A549 (cell line): ENCODE measurements around the gene AUH. TPM values are rescaled to one million over a fixed set of nuclear protein-coding genes. Genes with fewer than 3 reads are reported as not detected.

Experiments used
- ATAC-seq, 2 experiments: fragments of 200-7000 bp in 1 of 2; fragments of >200 bp in 1 of 2; cut with Nextera tagmentation in 1 of 2; cut with Tn5 transposase in 1 of 2; 3 replicates each; pipeline versions ENCODE4 v1.8.0 to v1.9.1; 2018 to 2020; ENCODE audit warnings: mild to moderate bottlenecking in 1 of 2, moderate library complexity in 1 of 2
- CTCF ChIA-PET: fragments of 300-600 bp; sonication (Branson Sonifier 250); formaldehyde crosslinking; extraction: SDS; loops from one replicate; lab custom pipeline; 2021; ENCODE audit warnings: antibody characterized with exemption, inconsistent platforms; lab: Yijun Ruan, JAX
- POLR2A ChIA-PET: fragments of 350-600 bp; formaldehyde crosslinking; extraction: SDS; loops from one replicate; lab custom pipeline; 2021; ENCODE audit warnings: antibody characterized with exemption, inconsistent platforms; lab: Yijun Ruan, JAX
- DNase-seq, 2 experiments: peaks; one replicate each; pipeline versions ENCODE4 v3.0.0 to v3.0.0-alpha.2; 2011 to 2016; ENCODE audit warnings: low read depth in 1 of 2, low spot score in 1 of 2
- FAIRE-seq: peaks from 2 replicates; lab custom pipeline; 2011; peaks lifted over from hg19 to GRCh38; lab: Jason Lieb, UNC
- H3K27ac ChIP-seq, 2 experiments: fragments of >200 bp; sonication (Bioruptor Twin); formaldehyde crosslinking; 3 replicates each; pipeline ENCODE4 v1.5.1; 2016 to 2017
- H3K4me1 ChIP-seq: fragments of >200 bp; sonication (Bioruptor Twin); formaldehyde crosslinking; 3 replicates; pipeline ENCODE4 v1.6.1; 2016
- H3K4me2 ChIP-seq: fragments of >200 bp; sonication (Bioruptor Twin); formaldehyde crosslinking; 3 replicates; pipeline ENCODE4 v1.6.1; 2016
- H3K4me3 ChIP-seq: fragments of >200 bp; sonication (Bioruptor Twin); formaldehyde crosslinking; 3 replicates; pipeline ENCODE4 v1.5.1; 2016
- H3K9me3 ChIP-seq: fragments of >200 bp; sonication (Bioruptor Twin); formaldehyde crosslinking; 3 replicates; pipeline ENCODE4 v1.6.1; 2016
- CEBPB ChIP-seq, 2 experiments: fragments of >200 bp in 1 of 2; sonication (Bioruptor Twin) in 1 of 2; formaldehyde crosslinking in 1 of 2; IDR thresholded peaks; 2 replicates each; pipeline ENCODE4 v1.6.1; 2012 to 2016
- CHD4 ChIP-seq: fragments of 200-600 bp; sonication (generic); IDR thresholded peaks from 2 replicates; pipeline ENCODE4 v1.6.1; 2016; ENCODE audit warnings: antibody characterized with exemption, mild to moderate bottlenecking, borderline replicate concordance
- EHF ChIP-seq: fragments of 250-450 bp; sonication (Bioruptor Pico); IDR thresholded peaks from 2 replicates; pipeline ENCODE4 v1.5.0; 2020; ENCODE audit warnings: mild to moderate bottlenecking
- EHMT2 ChIP-seq: fragments of 200-600 bp; sonication (generic); IDR thresholded peaks from 2 replicates; pipeline ENCODE4 v1.6.1; 2016; ENCODE audit warnings: antibody characterized with exemption, low read depth, mild to moderate bottlenecking, moderate library complexity
- ELK1 ChIP-seq: fragments of 150-350 bp; IDR thresholded peaks from 2 replicates; pipeline ENCODE4 v1.6.1; 2014; ENCODE audit warnings: low read depth, mild to moderate bottlenecking, low read length
- EP300 ChIP-seq, 2 experiments: fragments of >200 bp; sonication (Bioruptor Twin); formaldehyde crosslinking; IDR thresholded peaks; 2 replicates in 1 of 2; 3 replicates in 1 of 2; pipeline ENCODE4 v1.6.1; 2016 to 2017
- ESRRA ChIP-seq: fragments of 150-350 bp; IDR thresholded peaks from 2 replicates; pipeline ENCODE4 v1.6.1; 2014; ENCODE audit warnings: mild to moderate bottlenecking, low read length, borderline replicate concordance
- FOSB ChIP-seq: fragments of 250-450 bp; sonication (Bioruptor Pico); IDR thresholded peaks from 2 replicates; pipeline ENCODE4 v1.5.0; 2020; ENCODE audit warnings: mild to moderate bottlenecking, moderate library complexity
- FOXS1 ChIP-seq: fragments of 250-450 bp; sonication (Bioruptor Pico); IDR thresholded peaks from 2 replicates; pipeline ENCODE4 v1.5.0; 2020; ENCODE audit warnings: mild to moderate bottlenecking, moderate library complexity
- HEYL ChIP-seq: fragments of 250-450 bp; sonication (Bioruptor Pico); IDR thresholded peaks from 2 replicates; pipeline ENCODE4 v1.8.0; 2021; ENCODE audit warnings: mild to moderate bottlenecking, moderate library complexity
- HMGXB4 ChIP-seq: fragments of 250-450 bp; sonication (Bioruptor Pico); IDR thresholded peaks from 2 replicates; pipeline ENCODE4 v1.5.0; 2021; ENCODE audit warnings: mild to moderate bottlenecking, moderate library complexity, borderline replicate concordance
- HOXA7 ChIP-seq: fragments of 250-450 bp; sonication (Bioruptor Pico); IDR thresholded peaks from 2 replicates; pipeline ENCODE4 v1.5.0; 2020; ENCODE audit warnings: mild to moderate bottlenecking, moderate library complexity
- HOXB13 ChIP-seq: fragments of 250-450 bp; sonication (Bioruptor Pico); IDR thresholded peaks from 2 replicates; pipeline ENCODE4 v1.5.0; 2020; ENCODE audit warnings: low read depth, mild to moderate bottlenecking, moderate library complexity
- HOXB5 ChIP-seq: fragments of 250-450 bp; sonication (Bioruptor Pico); IDR thresholded peaks from 2 replicates; pipeline ENCODE4 v1.5.0; 2020; ENCODE audit warnings: mild to moderate bottlenecking, moderate library complexity
- JUNB ChIP-seq: fragments of >200 bp; sonication (Bioruptor Twin); formaldehyde crosslinking; IDR thresholded peaks from 2 replicates; pipeline ENCODE4 v1.6.1; 2016
- KDM5A ChIP-seq: fragments of 200-600 bp; sonication (generic); IDR thresholded peaks from 2 replicates; pipeline ENCODE4 v1.6.1; 2016; ENCODE audit warnings: antibody characterized with exemption, mild to moderate bottlenecking
- MAZ ChIP-seq: fragments of 150-350 bp; IDR thresholded peaks from 2 replicates; pipeline ENCODE4 v1.6.1; 2014; ENCODE audit warnings: antibody characterized with exemption, low read depth, low read length, borderline replicate concordance
- NPAS2 ChIP-seq: fragments of 250-450 bp; sonication (Bioruptor Pico); IDR thresholded peaks from 2 replicates; pipeline ENCODE4 v1.8.0; 2022; ENCODE audit warnings: mild to moderate bottlenecking, moderate library complexity, borderline replicate concordance
- NR3C1 ChIP-seq: fragments of >200 bp; sonication (Bioruptor Twin); formaldehyde crosslinking; IDR thresholded peaks from 3 replicates; pipeline ENCODE4 v1.6.1; 2017
- POLR2A ChIP-seq: IDR thresholded peaks from 2 replicates; pipeline ENCODE4 v1.6.1; 2012; ENCODE audit warnings: mild to moderate bottlenecking, low read length
- RCOR1 ChIP-seq: fragments of 150-350 bp; IDR thresholded peaks from 2 replicates; pipeline ENCODE4 v1.6.1; 2014; ENCODE audit warnings: antibody characterized with exemption, low read length, low read depth
- SMC3 ChIP-seq: fragments of >200 bp; sonication (Bioruptor Twin); formaldehyde crosslinking; IDR thresholded peaks from 3 replicates; pipeline ENCODE4 v1.6.1; 2018; ENCODE audit warnings: inconsistent platforms
- SREBF2 ChIP-seq: fragments of 450-650 bp; IDR thresholded peaks from 2 replicates; pipeline ENCODE4 v1.6.1; 2014; ENCODE audit warnings: mild to moderate bottlenecking, moderate library complexity
- TFCP2L1 ChIP-seq: fragments of 250-450 bp; sonication (Bioruptor Pico); IDR thresholded peaks from 2 replicates; pipeline ENCODE4 v1.5.0; 2021; ENCODE audit warnings: mild to moderate bottlenecking
- ZNF302 ChIP-seq: fragments of 250-450 bp; sonication (Bioruptor Pico); IDR thresholded peaks from 2 replicates; pipeline ENCODE4 v1.9.0; 2021; ENCODE audit warnings: inconsistent platforms, mild to moderate bottlenecking, moderate library complexity
- ZSCAN20 ChIP-seq: fragments of 250-450 bp; sonication (Bioruptor Pico); IDR thresholded peaks from 2 replicates; pipeline ENCODE4 v1.8.0; 2022; ENCODE audit warnings: mild to moderate bottlenecking, moderate library complexity
- WGBS: methylation state at CpG from one replicate; pipeline ENCODE4 v1.1.6; 2017; ENCODE audit errors: missing lambda C conversion rate; 5-methylcytosine and 5-hydroxymethylcytosine counted together
- polyA plus RNA-seq, 4 experiments: library from polyadenylated mRNA; depleted of rRNA in 3 of 4; stranded (reverse); fragments of >200 nt; fragmentation: RNase III in 1 of 4; extraction: RNeasy Plus Mini Kit Qiagen cat#74134 plus additional on column Dnase treatment in 1 of 4; gene quantifications; 2 replicates in 3 of 4; 3 replicates in 1 of 4; pipeline ENCODE4 v1.2.3, GENCODE V29; 2011 to 2017
- TF ChIP-seq, protein P1 (sequence below): IDR thresholded peaks from 2 replicates; pipeline ENCODE4 v1.6.1; 2012; ENCODE audit warnings: low read depth, borderline replicate concordance
- TF ChIP-seq, protein P2 (sequence below): IDR thresholded peaks from 2 replicates; pipeline ENCODE4 v1.6.1; 2012
- TF ChIP-seq, protein P3 (sequence below): fragments of 450-650 bp; IDR thresholded peaks from 2 replicates; pipeline ENCODE4 v1.6.1; 2014; ENCODE audit warnings: antibody characterized with exemption

The AUH gene
- polyA plus RNA-seq, 2 of the 4 experiments (the other 2 are of a cell fraction), result 11.1 to 15.9 TPM

GRCh38 chr9:91269907-91270491 is 91.7 kb downstream of the AUH start:
- Histone ChIP-seq H3K4me3 (no peak overlapping the region), H3K4me2 (no peak overlapping the region), H3K9me3 (no peaks in the 10 kb centered on the region), H3K27ac (no peak overlapping the region), H3K4me1 (peaks cover 8% of the 10 kb centered on the region; the same call in 2 of the 3 replicates)
- DNase-seq, result no peak
- POLR2A ChIA-PET, result no interaction called here
- CTCF ChIA-PET, result no interaction called here
- WGBS, result 72% methylated on average over 2 of the region's 2 CpGs
- TF ChIP-seq EHMT2 (no peak), ZNF302 (no peak), HOXB13 (CRISPR knock-in tag) (no peak), HOXB5 (CRISPR knock-in tag) (no peak), ZSCAN20 (CRISPR knock-in tag) (no peak), SREBF2 (no peak), POLR2A (no peak), FOSB (no peak), EP300 (IDR thresholded peaks at IDR 0.05) (no peak), SMC3 (no peak), NPAS2 (CRISPR knock-in tag) (no peak), CEBPB (IDR thresholded peaks at IDR 0.05) (no peak), CHD4 (no peak), ELK1 (no peak), FOXS1 (CRISPR knock-in tag) (no peak), RCOR1 (no peak), KDM5A (no peak)
- TF ChIP-seq, protein P1, sequence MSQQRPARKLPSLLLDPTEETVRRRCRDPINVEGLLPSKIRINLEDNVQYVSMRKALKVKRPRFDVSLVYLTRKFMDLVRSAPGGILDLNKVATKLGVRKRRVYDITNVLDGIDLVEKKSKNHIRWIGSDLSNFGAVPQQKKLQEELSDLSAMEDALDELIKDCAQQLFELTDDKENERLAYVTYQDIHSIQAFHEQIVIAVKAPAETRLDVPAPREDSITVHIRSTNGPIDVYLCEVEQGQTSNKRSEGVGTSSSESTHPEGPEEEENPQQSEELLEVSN, result no peak
- TF ChIP-seq, protein P2, sequence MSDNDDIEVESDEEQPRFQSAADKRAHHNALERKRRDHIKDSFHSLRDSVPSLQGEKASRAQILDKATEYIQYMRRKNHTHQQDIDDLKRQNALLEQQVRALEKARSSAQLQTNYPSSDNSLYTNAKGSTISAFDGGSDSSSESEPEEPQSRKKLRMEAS, result no peak
- TF ChIP-seq, protein P3, sequence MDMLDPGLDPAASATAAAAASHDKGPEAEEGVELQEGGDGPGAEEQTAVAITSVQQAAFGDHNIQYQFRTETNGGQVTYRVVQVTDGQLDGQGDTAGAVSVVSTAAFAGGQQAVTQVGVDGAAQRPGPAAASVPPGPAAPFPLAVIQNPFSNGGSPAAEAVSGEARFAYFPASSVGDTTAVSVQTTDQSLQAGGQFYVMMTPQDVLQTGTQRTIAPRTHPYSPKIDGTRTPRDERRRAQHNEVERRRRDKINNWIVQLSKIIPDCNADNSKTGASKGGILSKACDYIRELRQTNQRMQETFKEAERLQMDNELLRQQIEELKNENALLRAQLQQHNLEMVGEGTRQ, result no peak
- ATAC-seq, result no peak
- FAIRE-seq, result no peak

GRCh38 chr9:91266448-91266847 is 95.3 kb downstream of the AUH start:
- ATAC-seq, result no peak
- Histone ChIP-seq H3K4me1 (no peaks in the 10 kb centered on the region), H3K4me2 (no peak overlapping the region), H3K27ac (no peak overlapping the region), H3K4me3 (no peak overlapping the region), H3K9me3 (no peaks in the 10 kb centered on the region)
- POLR2A ChIA-PET, result no interaction called here
- TF ChIP-seq RCOR1 (no peak), CEBPB (IDR thresholded peaks at IDR 0.05) (no peak), HEYL (CRISPR knock-in tag) (no peak), CHD4 (no peak), TFCP2L1 (CRISPR knock-in tag) (no peak), NR3C1 (no peak), EP300 (IDR thresholded peaks at IDR 0.05) (no peak), HMGXB4 (CRISPR knock-in tag) (no peak), JUNB (no peak), POLR2A (no peak), EHF (no peak), MAZ (no peak), HOXA7 (CRISPR knock-in tag) (no peak), FOXS1 (CRISPR knock-in tag) (no peak), KDM5A (no peak), ESRRA (no peak)
- TF ChIP-seq, protein P3, result no peak
- TF ChIP-seq, protein P1, result no peak
- DNase-seq, result no peak
- FAIRE-seq, result no peak
- CTCF ChIA-PET, result no interaction called here
